ENCODE measurements around the gene ZNF831. TPM values are rescaled to one million over a fixed set of nuclear protein-coding genes. Genes with fewer than 3 reads are reported as not detected.

Gene ZNF831
- polyA plus RNA-seq, 1 experiment: not detected

DNA sequence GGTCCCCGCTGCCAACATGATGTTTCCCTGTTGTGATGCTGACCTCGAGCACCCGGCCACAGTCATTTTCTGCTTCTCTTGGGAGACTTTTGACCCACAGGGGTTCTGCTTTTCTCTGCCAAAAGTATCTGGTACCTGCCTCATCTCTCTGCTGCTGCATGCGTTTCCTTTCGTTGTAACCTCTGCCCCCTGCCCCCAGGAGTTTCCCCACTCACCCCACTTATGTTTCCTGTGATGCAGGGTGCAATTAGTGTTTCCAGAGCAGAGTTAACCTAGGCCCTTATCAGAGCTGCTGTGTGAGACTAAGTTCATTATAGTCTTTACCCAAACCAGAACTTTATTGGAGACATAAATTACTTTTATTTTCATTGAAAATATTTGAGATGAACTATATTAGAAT is 71.6 kb downstream of the ZNF831 start:
- POLR2A ChIA-PET: no interaction called here
- Histone ChIP-seq H3K27me3 (ENCODE audit: control insufficient read depth, insufficient read depth, low read length) (no peaks in the 10 kb centered on the region), H3K4me3 (ENCODE audit: low read depth, low read length) (no peak overlapping the region), H3K36me3 (ENCODE audit: control insufficient read depth, insufficient read depth, low read length) (no peaks in the 10 kb centered on the region)
- TF ChIP-seq, protein P1, sequence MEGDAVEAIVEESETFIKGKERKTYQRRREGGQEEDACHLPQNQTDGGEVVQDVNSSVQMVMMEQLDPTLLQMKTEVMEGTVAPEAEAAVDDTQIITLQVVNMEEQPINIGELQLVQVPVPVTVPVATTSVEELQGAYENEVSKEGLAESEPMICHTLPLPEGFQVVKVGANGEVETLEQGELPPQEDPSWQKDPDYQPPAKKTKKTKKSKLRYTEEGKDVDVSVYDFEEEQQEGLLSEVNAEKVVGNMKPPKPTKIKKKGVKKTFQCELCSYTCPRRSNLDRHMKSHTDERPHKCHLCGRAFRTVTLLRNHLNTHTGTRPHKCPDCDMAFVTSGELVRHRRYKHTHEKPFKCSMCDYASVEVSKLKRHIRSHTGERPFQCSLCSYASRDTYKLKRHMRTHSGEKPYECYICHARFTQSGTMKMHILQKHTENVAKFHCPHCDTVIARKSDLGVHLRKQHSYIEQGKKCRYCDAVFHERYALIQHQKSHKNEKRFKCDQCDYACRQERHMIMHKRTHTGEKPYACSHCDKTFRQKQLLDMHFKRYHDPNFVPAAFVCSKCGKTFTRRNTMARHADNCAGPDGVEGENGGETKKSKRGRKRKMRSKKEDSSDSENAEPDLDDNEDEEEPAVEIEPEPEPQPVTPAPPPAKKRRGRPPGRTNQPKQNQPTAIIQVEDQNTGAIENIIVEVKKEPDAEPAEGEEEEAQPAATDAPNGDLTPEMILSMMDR (IDR thresholded peaks at IDR 0.05; ENCODE audit: insufficient read depth, low read depth, low read length): no peak
- CTCF ChIA-PET: interaction anchor here (1.1 kb wide), 1 partner anchor 13 kb away, joined by 3 read pairs; no protein-coding TSS in a partner anchor
- DNase-seq (ENCODE audit: low read depth): no peak

DNA sequence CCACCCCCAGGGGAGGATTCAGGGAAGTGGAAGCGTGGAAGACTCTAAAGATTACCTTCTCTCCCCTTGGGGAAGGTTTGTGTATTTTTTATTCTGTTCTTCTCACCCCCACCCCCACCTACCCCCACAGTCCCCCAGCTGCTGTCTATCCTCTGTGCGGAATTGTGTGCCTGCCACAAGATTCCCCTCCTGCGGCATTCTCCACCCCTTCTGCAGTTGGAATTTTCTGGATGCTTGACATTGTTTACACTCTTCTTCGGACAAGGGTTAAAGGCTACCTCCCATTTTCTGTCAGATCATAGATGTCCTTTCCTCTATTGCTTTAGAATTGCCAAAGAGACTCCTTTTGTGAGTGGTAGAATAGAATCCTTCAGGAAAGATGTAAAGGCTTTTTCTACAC is 76.4 kb downstream of the ZNF831 start:
- no peaks in the 10 kb centered on the region for H3K27me3 ChIP-seq (ENCODE audit: control insufficient read depth, insufficient read depth, low read length)
- no peak overlapping the region for H3K4me3 ChIP-seq (ENCODE audit: low read depth, low read length)
- CTCF ChIA-PET: no interaction called here
- TF ChIP-seq, protein P1 (IDR thresholded peaks at IDR 0.05; ENCODE audit: insufficient read depth, low read depth, low read length): no peak
- POLR2A ChIA-PET: no interaction called here
- DNase-seq (ENCODE audit: low read depth): no peak
- no peaks in the 10 kb centered on the region for H3K36me3 ChIP-seq (ENCODE audit: control insufficient read depth, insufficient read depth, low read length)

DNA sequence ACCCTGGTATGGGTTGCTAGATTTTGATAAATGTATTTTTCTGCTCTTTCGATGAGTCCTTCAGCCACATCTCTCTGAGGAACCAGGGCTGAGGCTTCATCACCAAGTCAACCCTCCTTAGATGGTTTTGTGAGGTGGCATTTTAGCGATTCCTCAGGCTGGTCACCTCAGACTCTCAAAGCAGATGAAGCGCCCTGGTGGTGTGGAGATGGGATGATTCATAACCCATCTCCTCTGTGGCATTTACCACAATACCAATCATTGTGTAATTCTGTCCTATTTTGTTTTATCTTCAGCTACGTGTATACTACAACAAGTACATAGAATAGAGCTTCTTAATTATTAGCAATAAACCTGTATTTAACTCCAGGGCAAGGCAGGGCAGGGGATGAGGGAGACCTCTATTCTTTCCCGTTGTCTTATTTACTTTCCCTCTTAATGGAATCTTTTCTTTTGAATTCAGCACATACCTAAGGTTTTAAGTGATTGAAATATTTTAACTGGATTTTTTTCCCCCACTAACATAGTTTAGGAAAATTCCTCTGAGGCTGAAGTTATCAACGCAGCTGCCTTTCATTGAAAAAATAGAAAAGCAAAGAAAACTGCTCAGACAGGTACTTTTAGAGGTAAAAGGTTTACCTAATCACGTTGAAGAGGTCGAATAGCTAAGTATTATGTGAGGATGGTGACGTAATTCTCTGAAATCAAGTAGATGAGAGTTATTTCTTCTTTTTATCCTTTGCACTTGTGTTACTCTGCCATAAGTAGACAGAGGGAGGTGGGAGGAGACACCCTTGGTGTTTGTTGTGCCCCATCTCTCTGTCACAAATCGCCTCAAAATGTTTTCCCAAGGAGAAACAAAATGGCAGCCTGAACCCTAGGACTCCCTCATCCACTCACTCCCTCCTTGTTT is 79.3 kb downstream of the ZNF831 start:
- CTCF ChIA-PET: no interaction called here
- no peak for DNase-seq (ENCODE audit: low read depth)
- Histone ChIP-seq H3K27me3 (ENCODE audit: control insufficient read depth, insufficient read depth, low read length) (no peaks in the 10 kb centered on the region), H3K36me3 (ENCODE audit: control insufficient read depth, insufficient read depth, low read length) (no peaks in the 10 kb centered on the region), H3K4me3 (ENCODE audit: low read depth, low read length) (no peak overlapping the region)
- TF ChIP-seq, protein P1 (IDR thresholded peaks at IDR 0.05; ENCODE audit: insufficient read depth, low read depth, low read length): no peak
- POLR2A ChIA-PET: no interaction called here

DNA sequence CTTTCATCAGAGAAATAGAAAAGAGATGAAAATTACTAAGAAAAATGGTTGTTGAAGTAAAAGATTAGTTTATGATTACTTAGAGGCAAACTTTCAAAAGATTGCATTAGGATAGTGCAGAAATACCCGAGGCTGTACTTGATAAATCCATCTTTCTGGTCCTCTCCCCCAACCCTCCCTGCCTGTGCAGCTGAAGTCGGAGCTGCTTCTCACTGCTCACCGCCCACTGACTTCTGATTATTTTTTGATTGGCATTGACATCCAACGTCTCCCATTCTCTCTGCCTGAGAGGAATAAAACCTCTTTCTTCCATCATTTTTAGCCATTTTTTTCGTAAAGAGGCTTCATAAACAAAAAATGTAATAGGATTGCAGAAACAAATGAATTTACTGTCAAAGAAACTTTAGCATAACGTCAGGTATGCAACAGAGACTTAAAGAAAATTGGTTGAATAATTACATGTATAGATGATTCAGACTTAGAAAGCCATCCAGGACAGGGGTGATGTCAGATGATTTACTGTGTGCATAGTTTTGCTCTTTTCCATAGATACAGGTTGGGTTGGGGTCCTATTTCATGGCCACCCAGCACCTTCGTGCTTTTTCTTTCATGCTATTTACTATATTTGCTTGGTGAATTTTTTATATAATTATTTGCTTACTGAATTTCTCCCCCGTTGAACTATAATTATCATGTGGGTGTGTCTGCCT is 83.2 kb downstream of the ZNF831 start:
- POLR2A ChIA-PET: no interaction called here
- Histone ChIP-seq H3K36me3 (ENCODE audit: control insufficient read depth, insufficient read depth, low read length) (no peaks in the 10 kb centered on the region), H3K27me3 (ENCODE audit: control insufficient read depth, insufficient read depth, low read length) (no peaks in the 10 kb centered on the region), H3K4me3 (ENCODE audit: low read depth, low read length) (no peak overlapping the region)
- TF ChIP-seq, protein P1 (IDR thresholded peaks at IDR 0.05; ENCODE audit: insufficient read depth, low read depth, low read length): no peak
- no peak for DNase-seq (ENCODE audit: low read depth)
- CTCF ChIA-PET: no interaction called here

Data from BJ (cell line).